HG03196 (cell line): Measurements from ENCODE around the gene ANXA2.
"Not testable (repeated sequence)": the region's sequence is repeated elsewhere in the genome, so short reads cannot be mapped to it uniquely, and the experiment has no call there.

Source experiments
- ATAC-seq: cut with Tn5 transposase; IDR thresholded peaks from one replicate; pipeline ENCODE4 v1.9.1; 2021; ENCODE audit not compliant: unreplicated experiment

The ANXA2 gene

DNA sequence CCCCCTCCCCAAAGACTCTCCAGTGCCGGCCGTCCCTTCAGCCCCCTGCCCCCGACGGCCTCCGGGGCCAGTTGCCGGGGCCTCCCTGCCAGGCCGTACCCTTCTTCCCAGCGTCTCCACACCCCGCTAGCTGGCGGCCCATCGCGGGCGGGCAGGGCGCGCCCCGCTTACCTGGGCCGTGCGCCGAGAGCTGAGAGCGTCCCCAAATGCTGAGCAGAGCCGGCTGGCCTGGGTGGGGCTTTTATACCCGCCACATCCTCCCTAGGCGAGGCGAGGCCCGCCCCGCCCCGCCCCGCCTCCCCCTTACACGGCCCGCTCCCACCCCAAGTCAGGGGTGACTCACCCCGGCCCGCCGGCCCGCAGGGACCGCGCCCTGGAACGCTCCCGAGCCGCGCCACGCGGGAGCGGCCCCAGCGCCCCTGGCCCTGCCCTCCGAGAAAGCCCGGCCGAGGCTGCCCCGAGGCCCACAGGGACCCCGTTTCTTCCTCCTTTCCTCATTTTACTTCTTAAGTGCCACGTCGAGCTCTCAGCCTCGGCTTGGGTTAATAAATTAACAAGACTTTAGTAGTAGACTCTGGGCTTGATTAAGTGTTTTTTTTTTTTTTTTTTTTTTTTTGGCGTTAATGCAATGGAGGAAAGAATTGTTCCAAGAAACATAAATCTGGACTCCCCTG, at the start of gene ANXA2:
Gene ANXA2, minus strand, starts transcription at position 215 of the 674 bp plus-strand sequence. CDS start 11,911 bp downstream, outside the sequence.
- peak; percentile 70 for ATAC-seq

- ATAC-seq: no peak
Observed at GRCh38 chr15:60444289-60444912, 46.6 kb upstream of the ANXA2 start.

- no peak for ATAC-seq
Observed at GRCh38 chr15:60442763-60443162, 45.0 kb upstream of the ANXA2 start.

DNA sequence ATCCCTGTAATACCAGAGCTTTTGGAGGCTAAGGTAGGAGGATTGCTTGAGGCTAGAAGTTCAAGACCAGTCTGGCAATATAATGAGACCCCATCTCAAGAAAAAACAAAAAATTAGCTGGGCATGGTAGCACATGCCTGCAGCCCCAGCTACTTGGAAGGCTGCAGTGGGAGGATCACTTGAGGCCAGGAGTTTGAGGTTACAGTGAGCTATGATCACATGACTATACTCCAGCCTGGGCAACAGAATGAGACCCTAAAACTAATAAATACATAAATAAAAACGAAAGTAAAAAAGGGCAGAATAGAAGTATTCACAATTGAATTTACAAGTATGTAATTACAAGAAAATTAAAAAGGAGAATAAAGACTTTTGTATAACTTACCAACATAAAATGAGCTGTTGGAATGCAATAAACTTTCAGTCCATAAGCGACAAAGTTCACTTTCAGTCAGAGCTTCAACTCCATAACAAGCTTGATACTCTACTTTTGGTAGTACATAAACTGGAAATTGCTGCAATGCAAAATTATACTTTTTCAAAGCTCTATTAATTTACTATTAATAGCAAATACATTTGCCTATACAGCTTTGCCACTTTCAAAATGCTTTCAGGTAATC, 44.4 kb upstream of the ANXA2 start:
- no peak for ATAC-seq

DNA sequence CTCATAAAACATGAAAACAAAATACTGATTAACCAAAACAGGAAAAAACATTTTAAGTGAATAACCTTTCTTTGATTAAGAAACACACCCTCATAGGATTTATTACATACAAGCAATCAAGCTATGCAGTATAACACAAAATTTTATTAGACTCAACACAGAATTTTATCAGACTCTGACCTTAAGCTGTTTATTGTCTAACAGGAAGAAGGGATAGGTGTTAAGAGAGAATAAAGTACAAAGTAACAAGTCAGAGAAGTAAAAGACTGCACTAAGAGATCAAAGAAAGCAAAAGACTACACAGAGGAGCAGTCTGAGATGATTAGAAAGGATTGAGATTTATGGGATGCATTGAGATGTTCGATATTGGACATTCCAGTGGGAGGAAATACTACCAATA, 43.5 kb upstream of the ANXA2 start:
- ATAC-seq: no peak

DNA sequence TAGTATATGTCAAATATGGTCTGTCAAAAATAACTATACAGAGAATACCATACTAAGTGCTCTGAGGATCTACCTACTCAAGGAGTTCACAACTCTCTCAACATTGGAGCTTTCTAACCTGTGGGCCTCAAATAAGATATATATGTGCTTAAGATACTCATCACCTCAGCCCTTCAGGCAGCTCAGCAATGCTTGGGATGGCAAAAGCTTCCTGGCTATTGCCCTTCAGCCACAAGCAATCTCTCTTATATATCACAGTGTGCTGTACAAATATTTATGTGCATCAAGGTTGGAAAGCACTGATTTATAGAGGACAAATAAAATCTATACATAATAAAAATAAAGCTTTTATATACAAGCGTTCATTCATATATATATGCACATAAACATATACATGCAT, 40.9 kb upstream of the ANXA2 start:
- no peak for ATAC-seq

- no peak for ATAC-seq
Observed at GRCh38 chr15:60428935-60429334, 31.1 kb upstream of the ANXA2 start.

DNA sequence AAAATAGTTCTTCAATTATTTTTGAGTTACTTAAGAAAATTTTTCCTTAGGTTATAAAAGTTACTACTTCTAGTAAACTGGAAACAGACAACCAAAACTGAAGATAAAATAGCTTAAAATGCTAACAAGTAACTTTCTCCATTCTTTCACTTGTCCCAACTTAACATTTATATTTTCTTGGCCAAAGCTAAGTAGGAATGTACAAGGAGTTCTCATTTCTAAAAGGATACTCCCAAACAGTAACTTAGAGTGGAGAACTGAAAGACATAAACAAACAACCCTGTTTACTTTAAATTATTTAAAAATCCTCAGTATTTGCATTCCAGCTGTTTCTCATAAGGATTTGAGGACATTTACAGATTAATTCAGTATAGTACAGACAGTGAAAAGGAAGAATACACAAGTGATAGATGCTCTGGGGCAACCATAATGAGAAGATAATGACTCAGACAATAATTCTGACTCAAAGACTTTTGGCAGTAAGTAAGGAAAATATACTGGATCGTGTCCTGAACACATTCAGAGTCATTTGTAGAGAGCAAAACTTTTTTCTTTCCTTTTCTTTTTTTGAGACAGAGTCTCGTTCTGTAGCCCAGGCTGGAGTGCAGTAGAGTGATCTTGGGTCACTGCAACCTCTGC, 29.2 kb upstream of the ANXA2 start:
- ATAC-seq: no peak

DNA sequence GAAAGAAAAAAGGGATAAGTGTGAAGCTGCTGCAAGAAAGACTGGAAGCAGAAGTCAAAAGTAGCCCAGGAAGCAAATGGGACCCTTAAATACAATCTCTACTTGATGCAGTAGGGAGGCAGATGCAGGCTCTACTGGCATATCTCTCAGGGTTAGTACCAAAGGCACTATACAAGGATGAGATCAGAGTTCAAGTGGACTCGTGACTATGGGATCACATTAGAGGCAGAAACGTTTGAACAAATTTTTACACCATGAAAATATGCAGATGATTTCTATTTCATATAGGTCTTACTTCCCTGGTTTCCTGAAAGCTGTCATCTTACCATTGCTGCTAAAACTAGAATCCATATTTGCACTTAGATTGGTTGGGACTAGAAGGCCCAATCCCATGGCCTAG, 27.7 kb upstream of the ANXA2 start:
- no peak for ATAC-seq

DNA sequence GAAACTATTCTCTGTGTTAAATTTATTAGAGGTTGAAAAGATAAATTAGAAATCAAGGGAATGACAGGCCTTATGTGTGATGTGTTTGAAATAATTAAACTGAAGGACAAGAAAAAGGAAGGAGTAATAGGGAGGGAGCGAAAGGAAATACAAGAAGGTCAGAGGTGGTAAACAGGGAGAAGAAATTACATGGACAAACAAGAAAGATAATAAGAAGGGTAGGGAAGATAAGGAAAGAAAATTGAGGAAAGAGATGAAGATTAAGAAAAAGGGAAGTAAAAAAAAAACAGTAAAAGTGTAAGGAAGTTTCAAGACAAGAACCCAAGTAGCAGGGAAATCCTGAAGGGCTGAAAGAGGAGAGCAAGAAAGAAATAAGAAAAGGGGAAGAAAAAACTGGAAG, 26.2 kb upstream of the ANXA2 start:
- ATAC-seq: no peak

GRCh38 chr15:60423537-60423936, 25.8 kb upstream of the ANXA2 start:
- ATAC-seq: no peak

DNA sequence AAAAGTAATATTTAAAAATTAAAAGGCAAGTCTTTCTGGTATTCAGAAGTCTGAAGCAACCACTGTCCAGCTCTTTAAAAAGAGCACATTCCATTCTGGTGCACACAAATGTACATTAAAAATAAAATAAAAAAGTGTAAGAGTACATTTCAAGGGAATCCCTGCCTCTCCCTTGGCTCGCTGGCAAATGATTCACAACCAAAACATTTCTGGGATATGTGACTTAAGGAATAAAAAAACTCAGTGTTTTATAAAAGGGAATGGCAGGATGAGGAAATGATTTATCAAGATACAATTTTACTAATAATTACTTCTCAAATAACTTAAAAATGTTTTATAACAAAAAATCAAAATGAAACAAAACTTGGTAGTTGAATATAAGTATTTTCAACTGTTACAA, 23.8 kb upstream of the ANXA2 start:
- ATAC-seq: no peak

- ATAC-seq: no peak
Observed at GRCh38 chr15:60420203-60420716, 22.5 kb upstream of the ANXA2 start.

DNA sequence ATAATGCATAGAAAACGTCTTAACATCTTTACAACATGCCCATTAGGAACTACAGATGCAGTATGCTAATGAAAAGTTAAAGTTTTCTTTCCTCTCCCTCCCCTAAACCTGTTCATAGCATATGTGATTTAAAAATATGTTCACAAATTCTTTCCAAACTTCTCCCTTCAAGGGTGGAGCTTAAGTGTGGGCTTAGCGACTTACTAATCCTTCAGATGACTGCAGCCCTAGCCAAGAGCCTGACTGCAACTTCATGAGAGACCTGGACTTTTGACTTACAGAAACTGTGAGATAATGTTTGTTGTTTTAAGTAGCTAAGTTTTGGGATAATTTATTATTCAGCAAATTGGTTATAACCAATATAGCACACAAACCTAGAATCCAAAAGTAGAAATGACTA, 22.0 kb upstream of the ANXA2 start:
- ATAC-seq: no peak

GRCh38 chr15:60418096-60418495, 20.3 kb upstream of the ANXA2 start:
- ATAC-seq: no peak

DNA sequence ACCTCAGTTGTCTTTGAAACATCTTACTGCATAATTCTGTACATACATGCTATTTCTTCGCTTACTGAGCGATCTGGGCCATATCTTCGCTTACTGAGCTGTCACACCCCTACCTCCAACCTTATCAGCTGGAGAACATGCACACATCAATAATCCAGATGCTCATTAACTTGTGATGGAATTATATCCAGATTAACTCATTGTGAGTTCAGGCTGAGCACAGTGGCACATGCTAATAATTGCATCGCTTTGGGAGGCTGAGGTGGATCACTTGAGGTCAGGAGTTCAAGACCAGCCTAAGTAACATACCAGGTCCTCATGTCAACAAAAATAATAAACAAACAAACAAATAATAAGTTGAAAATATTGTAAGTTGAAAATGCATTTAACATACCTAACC, 19.3 kb upstream of the ANXA2 start:
- no peak for ATAC-seq

DNA sequence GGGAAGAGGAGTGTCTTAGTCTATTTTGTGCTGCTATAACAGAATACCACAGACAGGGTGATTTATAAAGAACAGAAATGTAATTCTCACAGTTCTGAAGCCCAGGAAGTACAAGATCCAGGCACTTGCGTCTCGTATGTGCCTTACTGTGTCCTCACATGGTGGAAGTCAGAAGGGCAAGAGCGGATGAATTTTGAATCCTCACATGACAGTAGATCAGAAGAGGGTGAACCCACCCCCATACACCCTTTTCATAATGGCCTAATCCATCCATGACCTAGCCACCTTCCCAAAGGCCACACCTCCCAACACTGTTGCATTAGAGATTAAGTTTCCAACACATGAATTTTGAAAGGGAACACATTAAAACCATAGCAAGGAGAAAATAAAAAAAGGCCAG, 18.7 kb upstream of the ANXA2 start:
- ATAC-seq: no peak

GRCh38 chr15:60414016-60414682, 16.4 kb upstream of the ANXA2 start:
- no peak for ATAC-seq

- ATAC-seq: no peak
Observed at GRCh38 chr15:60413231-60413824, 15.5 kb upstream of the ANXA2 start.

GRCh38 chr15:60412807-60413206, 15.0 kb upstream of the ANXA2 start:
- ATAC-seq: not testable (repeated sequence)
